ENCODE measurements around the gene SCN4B. TPM values are rescaled to one million over a fixed set of nuclear protein-coding genes. Genes with fewer than 3 reads are reported as not detected.

SCN4B gene
- total RNA-seq, 1 experiment from 2014 or later, result not detected

DNA sequence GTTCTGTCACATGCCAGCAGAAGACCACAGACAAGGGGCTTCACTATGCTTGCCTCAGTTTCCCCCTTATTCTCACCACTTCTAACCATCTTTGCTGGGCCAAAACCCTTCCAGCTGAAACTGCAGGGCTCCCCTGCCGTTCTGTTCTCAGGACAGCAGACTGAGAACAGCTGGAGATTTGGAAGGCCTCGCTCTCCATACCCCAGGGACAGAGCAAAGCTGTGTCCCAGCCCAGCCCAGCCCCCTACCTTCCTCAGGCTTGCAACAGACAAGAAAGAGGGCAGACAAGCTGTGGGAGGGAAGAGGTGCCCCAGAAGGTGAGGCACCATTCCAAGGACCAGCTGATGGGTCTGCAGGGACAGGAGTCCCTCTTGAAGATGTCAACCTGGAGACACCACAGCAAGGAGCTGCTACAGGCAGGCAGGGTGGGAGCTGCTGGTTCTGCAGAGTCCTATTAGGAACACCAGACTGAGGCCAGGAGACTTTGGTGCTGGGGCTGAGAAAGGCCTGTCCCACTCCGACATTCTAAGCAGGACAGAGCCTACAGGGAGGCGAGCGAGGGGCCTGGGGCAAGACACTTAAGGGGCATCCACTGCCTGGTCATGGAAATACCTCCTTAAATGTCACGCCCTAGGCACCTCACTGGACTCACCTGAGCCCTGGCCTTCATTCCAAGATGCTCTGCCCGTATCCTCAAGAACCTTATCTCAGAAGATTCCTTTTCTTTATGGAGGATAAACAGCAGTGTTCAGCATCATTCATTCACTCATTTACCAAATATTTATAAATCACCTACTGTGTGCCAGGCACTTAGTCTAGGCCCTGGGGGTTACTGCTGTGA lies 16.9 kb upstream of the SCN4B start:
- Histone ChIP-seq H3K4me2 (ENCODE audit: low read depth, low read length, poor library complexity, severe bottlenecking) (no peak overlapping the region), H3K9me2 (replicated peaks; ENCODE audit: insufficient read depth, low read length) (no peaks in the 10 kb centered on the region), H3K4me3 (ENCODE audit: low read length) (no peak overlapping the region), H3K79me2 (ENCODE audit: low read length) (no peaks in the 10 kb centered on the region), H3K9me3 (ENCODE audit: low read length) (no peaks in the 10 kb centered on the region), H2AFZ (ENCODE audit: low read length) (no peak overlapping the region), H3K27me3 (ENCODE audit: low read length) (no peaks in the 10 kb centered on the region), H3K4me1 (ENCODE audit: low read length) (no peaks in the 10 kb centered on the region), H3K27ac (ENCODE audit: low read length) (no peak overlapping the region), H3K9ac (ENCODE audit: low read length) (no peak overlapping the region), H3K36me3 (ENCODE audit: insufficient read depth, low read length) (no peaks in the 10 kb centered on the region), H4K20me1 (ENCODE audit: insufficient read depth, low read depth, low read length) (no peaks in the 10 kb centered on the region)
- DNase-seq, result no peak

DNA sequence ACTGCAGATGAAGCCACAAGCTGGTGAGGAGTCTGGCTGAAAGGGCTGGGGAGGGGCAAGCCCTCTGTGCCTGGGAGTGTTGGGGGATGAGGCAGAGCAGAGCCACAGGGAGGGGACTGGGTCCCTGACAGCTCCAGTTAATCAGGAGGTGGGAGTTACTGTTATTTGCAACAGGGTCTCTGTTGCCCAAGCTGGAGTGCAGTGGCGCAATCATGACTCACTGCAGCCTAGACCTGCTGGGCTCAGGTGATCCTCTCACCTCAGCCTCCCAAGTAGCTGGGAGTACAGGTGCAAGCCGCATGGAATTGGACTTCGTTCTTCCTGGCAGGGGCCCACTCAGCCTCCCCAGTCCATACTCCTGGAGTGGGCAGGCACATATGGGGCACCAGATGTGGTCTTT lies 16.1 kb upstream of the SCN4B start:
- Histone ChIP-seq H3K36me3 (ENCODE audit: insufficient read depth, low read length) (no peaks in the 10 kb centered on the region), H3K9ac (ENCODE audit: low read length) (no peak overlapping the region), H3K79me2 (ENCODE audit: low read length) (no peaks in the 10 kb centered on the region), H3K4me1 (ENCODE audit: low read length) (no peaks in the 10 kb centered on the region), H3K9me3 (ENCODE audit: low read length) (no peaks in the 10 kb centered on the region), H3K9me2 (replicated peaks; ENCODE audit: insufficient read depth, low read length) (no peaks in the 10 kb centered on the region), H4K20me1 (ENCODE audit: insufficient read depth, low read depth, low read length) (no peaks in the 10 kb centered on the region), H3K4me2 (ENCODE audit: low read depth, low read length, poor library complexity, severe bottlenecking) (no peak overlapping the region), H3K27ac (ENCODE audit: low read length) (no peak overlapping the region), H3K27me3 (ENCODE audit: low read length) (no peaks in the 10 kb centered on the region), H3K4me3 (ENCODE audit: low read length) (no peak overlapping the region), H2AFZ (ENCODE audit: low read length) (no peak overlapping the region)
- DNase-seq, result no peak

DNA sequence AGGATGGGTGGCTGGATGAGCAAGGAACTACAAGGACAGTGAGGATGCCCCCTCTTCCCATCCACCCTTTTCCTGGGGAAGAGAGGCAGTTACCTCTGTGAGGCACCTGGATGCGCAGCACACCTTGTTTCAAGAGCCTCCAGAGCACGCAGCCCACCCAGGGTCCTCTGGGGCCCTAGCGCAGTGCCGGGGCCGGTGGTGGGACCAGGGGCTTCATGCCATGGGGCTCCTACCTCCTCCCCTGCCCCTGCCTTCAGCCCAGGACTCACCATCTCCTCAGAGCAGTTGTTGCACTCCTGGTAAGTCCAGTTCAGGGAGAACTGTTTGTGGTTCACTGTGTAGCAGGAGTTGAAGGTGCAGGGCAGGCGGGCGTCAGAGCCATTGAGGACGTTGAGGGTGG lies 15.7 kb upstream of the SCN4B start:
- H4K20me1 ChIP-seq (ENCODE audit: insufficient read depth, low read depth, low read length), result no peaks in the 10 kb centered on the region
- H3K9me2 ChIP-seq (replicated peaks; ENCODE audit: insufficient read depth, low read length), result no peaks in the 10 kb centered on the region
- H3K9ac ChIP-seq (ENCODE audit: low read length), result no peak overlapping the region
- H3K36me3 ChIP-seq (ENCODE audit: insufficient read depth, low read length), result no peaks in the 10 kb centered on the region
- H2AFZ ChIP-seq (ENCODE audit: low read length), result no peak overlapping the region
- DNase-seq, result no peak
- H3K4me3 ChIP-seq (ENCODE audit: low read length), result no peak overlapping the region
- H3K27me3 ChIP-seq (ENCODE audit: low read length), result no peaks in the 10 kb centered on the region
- H3K4me2 ChIP-seq (ENCODE audit: low read depth, low read length, poor library complexity, severe bottlenecking), result no peak overlapping the region
- H3K4me1 ChIP-seq (ENCODE audit: low read length), result no peaks in the 10 kb centered on the region
- H3K79me2 ChIP-seq (ENCODE audit: low read length), result no peaks in the 10 kb centered on the region
- H3K27ac ChIP-seq (ENCODE audit: low read length), result no peak overlapping the region
- H3K9me3 ChIP-seq (ENCODE audit: low read length), result no peaks in the 10 kb centered on the region

DNA sequence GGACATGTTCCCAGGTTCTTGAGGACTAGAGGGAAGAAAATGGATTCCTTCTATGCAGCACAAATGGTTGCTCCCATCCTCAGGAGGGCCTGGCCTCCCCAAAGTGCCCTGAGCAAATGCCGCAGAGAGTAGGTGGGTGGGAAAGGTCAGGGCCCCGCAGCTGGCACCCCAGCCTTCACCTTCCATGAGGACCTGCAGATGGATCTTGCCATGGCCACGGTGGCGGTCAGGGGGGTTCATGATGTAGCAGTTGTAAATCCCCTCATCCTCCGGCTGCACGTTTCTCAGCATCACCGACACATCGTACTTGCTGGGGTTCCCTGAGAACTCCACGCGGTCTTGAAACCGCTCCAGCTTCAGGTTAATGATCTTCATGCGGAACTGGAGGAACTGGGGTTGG lies 15.3 kb upstream of the SCN4B start:
- H3K27ac ChIP-seq (ENCODE audit: low read length), result no peak overlapping the region

DNA sequence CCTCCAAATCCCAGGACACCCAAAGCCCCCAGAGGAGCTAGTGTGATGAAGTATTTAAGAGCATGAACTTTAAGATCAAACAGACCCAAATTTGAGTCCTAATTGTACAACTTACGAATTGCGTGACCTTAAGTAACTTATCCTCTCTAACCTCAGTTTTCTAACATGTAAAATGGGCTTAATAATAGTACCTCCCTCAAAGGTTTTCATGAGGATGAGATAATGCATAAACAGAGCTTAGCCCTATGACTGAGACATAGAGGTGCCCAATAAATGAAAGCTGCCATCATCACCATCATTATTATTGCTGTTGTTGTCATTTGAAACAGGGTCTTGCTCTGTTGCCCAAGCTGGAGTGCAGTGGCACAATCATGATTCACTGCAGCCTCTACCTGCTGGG lies 14.6 kb upstream of the SCN4B start:
- Histone ChIP-seq H3K4me2 (ENCODE audit: low read depth, low read length, poor library complexity, severe bottlenecking) (no peak overlapping the region), H3K27me3 (ENCODE audit: low read length) (no peaks in the 10 kb centered on the region), H3K9me3 (ENCODE audit: low read length) (no peaks in the 10 kb centered on the region), H2AFZ (ENCODE audit: low read length) (no peak overlapping the region), H3K9me2 (replicated peaks; ENCODE audit: insufficient read depth, low read length) (no peaks in the 10 kb centered on the region), H3K36me3 (ENCODE audit: insufficient read depth, low read length) (no peaks in the 10 kb centered on the region), H3K4me1 (ENCODE audit: low read length) (no peaks in the 10 kb centered on the region), H3K79me2 (ENCODE audit: low read length) (no peaks in the 10 kb centered on the region), H3K27ac (ENCODE audit: low read length) (no peak overlapping the region), H3K4me3 (ENCODE audit: low read length) (no peak overlapping the region), H3K9ac (ENCODE audit: low read length) (no peak overlapping the region), H4K20me1 (ENCODE audit: insufficient read depth, low read depth, low read length) (no peaks in the 10 kb centered on the region)
- no peak for DNase-seq

More for the DNA sequence above, 15.3 kb upstream of the SCN4B start:
- Histone ChIP-seq H3K9me2 (replicated peaks; ENCODE audit: insufficient read depth, low read length) (no peaks in the 10 kb centered on the region), H3K9me3 (ENCODE audit: low read length) (no peaks in the 10 kb centered on the region), H3K9ac (ENCODE audit: low read length) (no peak overlapping the region), H3K4me2 (ENCODE audit: low read depth, low read length, poor library complexity, severe bottlenecking) (no peak overlapping the region), H3K4me3 (ENCODE audit: low read length) (no peak overlapping the region), H2AFZ (ENCODE audit: low read length) (no peak overlapping the region), H3K27me3 (ENCODE audit: low read length) (no peaks in the 10 kb centered on the region), H3K4me1 (ENCODE audit: low read length) (no peaks in the 10 kb centered on the region), H4K20me1 (ENCODE audit: insufficient read depth, low read depth, low read length) (no peaks in the 10 kb centered on the region), H3K36me3 (ENCODE audit: insufficient read depth, low read length) (no peaks in the 10 kb centered on the region), H3K79me2 (ENCODE audit: low read length) (no peaks in the 10 kb centered on the region)
- DNase-seq, result no peak

DNA sequence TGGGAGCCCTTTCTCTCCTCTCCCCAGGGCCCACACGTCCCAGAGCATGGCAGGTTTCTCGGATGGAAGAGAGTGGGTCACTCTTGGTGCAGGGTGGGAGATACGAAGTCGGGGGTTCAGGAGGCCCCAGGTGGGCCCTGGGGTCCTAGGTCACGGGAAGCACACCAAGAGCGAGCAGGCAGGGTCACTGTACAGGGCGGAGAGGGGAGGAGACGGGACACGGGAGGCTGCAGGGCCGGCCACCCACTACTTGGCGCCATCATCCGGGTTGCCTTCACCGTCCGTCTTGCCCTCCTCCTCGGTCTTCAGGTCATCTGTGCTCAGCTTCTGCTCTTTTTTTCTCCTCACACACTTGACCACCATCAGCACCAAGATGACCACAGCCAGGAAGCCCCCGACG lies 14.0 kb upstream of the SCN4B start:
- Histone ChIP-seq H4K20me1 (ENCODE audit: insufficient read depth, low read depth, low read length) (no peaks in the 10 kb centered on the region), H3K27me3 (ENCODE audit: low read length) (no peaks in the 10 kb centered on the region), H3K9me2 (replicated peaks; ENCODE audit: insufficient read depth, low read length) (no peaks in the 10 kb centered on the region), H3K4me2 (ENCODE audit: low read depth, low read length, poor library complexity, severe bottlenecking) (no peak overlapping the region), H3K36me3 (ENCODE audit: insufficient read depth, low read length) (no peaks in the 10 kb centered on the region), H2AFZ (ENCODE audit: low read length) (no peak overlapping the region), H3K79me2 (ENCODE audit: low read length) (no peaks in the 10 kb centered on the region), H3K9ac (ENCODE audit: low read length) (no peak overlapping the region), H3K27ac (ENCODE audit: low read length) (no peak overlapping the region), H3K4me3 (ENCODE audit: low read length) (no peak overlapping the region), H3K9me3 (ENCODE audit: low read length) (no peaks in the 10 kb centered on the region), H3K4me1 (ENCODE audit: low read length) (no peaks in the 10 kb centered on the region)
- no peak for DNase-seq

DNA sequence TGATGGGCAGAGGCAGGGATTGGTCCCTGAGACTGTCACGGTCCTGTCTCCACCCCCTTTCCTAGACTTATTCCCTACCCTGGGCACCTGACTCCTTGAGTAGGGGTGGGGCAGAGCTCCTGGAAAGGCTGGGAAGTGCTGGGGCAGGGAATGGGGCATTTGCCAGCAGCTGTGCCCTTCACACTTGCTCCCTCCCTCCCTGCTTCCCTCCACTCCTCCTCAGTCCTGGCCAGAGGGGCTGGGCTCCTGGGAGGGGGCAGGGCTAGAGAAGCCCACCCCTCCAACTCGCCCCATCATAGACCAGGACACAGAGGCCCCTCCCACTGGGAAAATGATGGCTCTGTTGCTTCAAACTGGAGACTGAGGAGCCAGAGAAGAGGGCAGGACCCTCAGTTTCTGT lies 12.3 kb upstream of the SCN4B start:
- no peaks in the 10 kb centered on the region for H3K9me3 ChIP-seq (ENCODE audit: low read length)
- DNase-seq, result no peak
- no peaks in the 10 kb centered on the region for H4K20me1 ChIP-seq (ENCODE audit: insufficient read depth, low read depth, low read length)
- no peak overlapping the region for H2AFZ ChIP-seq (ENCODE audit: low read length)
- H3K4me2 ChIP-seq (ENCODE audit: low read depth, low read length, poor library complexity, severe bottlenecking), result no peak overlapping the region
- H3K27me3 ChIP-seq (ENCODE audit: low read length), result no peaks in the 10 kb centered on the region
- H3K9ac ChIP-seq (ENCODE audit: low read length), result no peak overlapping the region
- H3K79me2 ChIP-seq (ENCODE audit: low read length), result no peaks in the 10 kb centered on the region
- H3K27ac ChIP-seq (ENCODE audit: low read length), result no peak overlapping the region
- no peaks in the 10 kb centered on the region for H3K4me1 ChIP-seq (ENCODE audit: low read length)
- no peaks in the 10 kb centered on the region for H3K9me2 ChIP-seq (replicated peaks; ENCODE audit: insufficient read depth, low read length)
- H3K4me3 ChIP-seq (ENCODE audit: low read length), result no peak overlapping the region
- H3K36me3 ChIP-seq (ENCODE audit: insufficient read depth, low read length), result no peaks in the 10 kb centered on the region

DNA sequence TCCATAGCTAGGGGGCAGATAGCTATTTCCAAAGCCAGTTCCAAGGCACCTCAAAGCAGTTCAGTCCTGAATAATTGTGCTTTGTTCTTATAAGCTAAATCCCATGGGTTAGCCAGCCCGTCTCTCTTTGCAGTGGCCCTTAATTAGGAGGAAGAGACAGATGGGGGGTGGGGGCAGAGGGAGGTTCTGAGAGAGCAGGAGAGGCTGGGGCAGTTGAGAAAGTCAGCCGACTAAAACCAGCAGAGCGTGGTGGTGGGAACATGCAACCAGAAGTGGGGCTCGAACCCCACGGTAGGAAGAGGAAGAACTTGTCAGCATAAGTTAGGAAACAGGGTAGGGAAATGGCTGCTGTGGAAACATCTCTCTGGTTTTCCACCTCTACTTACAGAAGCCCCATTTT lies 10.9 kb upstream of the SCN4B start:
- H3K79me2 ChIP-seq (ENCODE audit: low read length), result no peaks in the 10 kb centered on the region
- no peak for DNase-seq
- no peaks in the 10 kb centered on the region for H4K20me1 ChIP-seq (ENCODE audit: insufficient read depth, low read depth, low read length)
- H3K27me3 ChIP-seq (ENCODE audit: low read length), result no peaks in the 10 kb centered on the region
- no peaks in the 10 kb centered on the region for H3K4me1 ChIP-seq (ENCODE audit: low read length)
- H3K9ac ChIP-seq (ENCODE audit: low read length), result no peak overlapping the region
- no peak overlapping the region for H3K4me3 ChIP-seq (ENCODE audit: low read length)
- no peak overlapping the region for H2AFZ ChIP-seq (ENCODE audit: low read length)
- no peak overlapping the region for H3K4me2 ChIP-seq (ENCODE audit: low read depth, low read length, poor library complexity, severe bottlenecking)
- no peak overlapping the region for H3K27ac ChIP-seq (ENCODE audit: low read length)
- no peaks in the 10 kb centered on the region for H3K9me3 ChIP-seq (ENCODE audit: low read length)
- H3K9me2 ChIP-seq (replicated peaks; ENCODE audit: insufficient read depth, low read length), result no peaks in the 10 kb centered on the region
- no peaks in the 10 kb centered on the region for H3K36me3 ChIP-seq (ENCODE audit: insufficient read depth, low read length)

Measured in Karpas-422 (cell line).